Measurements from ENCODE around the gene MGP.

The MGP gene

DNA sequence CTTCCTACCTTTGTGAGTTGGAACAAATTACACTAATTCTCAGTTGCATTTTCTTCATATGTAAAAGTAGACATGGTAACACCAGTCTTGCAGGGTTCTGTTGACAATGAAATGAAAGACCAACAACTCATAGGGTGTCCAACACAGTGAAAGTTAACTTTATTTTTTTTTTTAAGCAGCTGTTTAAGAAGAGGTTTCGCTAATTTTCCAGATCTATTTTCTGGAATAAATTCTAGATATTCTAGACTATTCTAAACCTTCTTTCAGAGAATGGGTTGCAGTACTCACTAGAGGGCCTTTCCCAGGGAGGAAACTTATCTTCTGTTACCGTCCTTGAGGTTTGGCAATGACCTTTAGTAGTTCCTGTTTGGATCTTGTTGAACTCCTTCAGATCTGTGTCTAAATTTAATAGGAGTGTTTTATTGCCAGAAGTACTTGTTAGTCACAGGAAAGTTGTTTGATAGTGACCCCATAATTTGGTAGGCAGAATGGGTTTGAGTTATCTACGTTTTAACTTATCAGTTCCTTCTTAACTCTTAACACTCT lies 39.5 kb downstream of the MGP start:
- no peak overlapping the region for H3K4me3 ChIP-seq (ENCODE audit: insufficient read depth, low read depth, low read length)
- no peaks in the 10 kb centered on the region for H3K4me1 ChIP-seq (ENCODE audit: control insufficient read depth, insufficient read depth, low read length)
- H3K9me3 ChIP-seq (ENCODE audit: control insufficient read depth, low read length) = no peaks in the 10 kb centered on the region
- H3K27me3 ChIP-seq (ENCODE audit: control insufficient read depth, insufficient read depth, low read length, poor library complexity, severe bottlenecking) = no peaks in the 10 kb centered on the region
- no peaks in the 10 kb centered on the region for H3K36me3 ChIP-seq (ENCODE audit: control insufficient read depth, insufficient read depth, low read length)
- H3K27ac ChIP-seq (ENCODE audit: insufficient read depth, low read depth, low read length, poor library complexity, severe bottlenecking) = no peak overlapping the region
- WGBS, 2 experiments = 88 to 97% methylated on average over 2 to 3 of the region's 3 CpGs

- no peaks in the 10 kb centered on the region for H3K27me3 ChIP-seq (ENCODE audit: control insufficient read depth, insufficient read depth, low read length, poor library complexity, severe bottlenecking)
- WGBS, 2 experiments = 3 to 8% methylated on average over 1 of the region's 3 CpGs
- H3K27ac ChIP-seq (ENCODE audit: insufficient read depth, low read depth, low read length, poor library complexity, severe bottlenecking) = no peak overlapping the region
- H3K4me3 ChIP-seq (ENCODE audit: insufficient read depth, low read depth, low read length) = no peak overlapping the region
- no peaks in the 10 kb centered on the region for H3K36me3 ChIP-seq (ENCODE audit: control insufficient read depth, insufficient read depth, low read length)
- H3K9me3 ChIP-seq (ENCODE audit: control insufficient read depth, low read length) = no peaks in the 10 kb centered on the region
- no peaks in the 10 kb centered on the region for H3K4me1 ChIP-seq (ENCODE audit: control insufficient read depth, insufficient read depth, low read length)
Observed at GRCh38 chr12:14845350-14845750, 40.3 kb downstream of the MGP start.

- Histone ChIP-seq H3K9me3 (ENCODE audit: control insufficient read depth, low read length) (no peaks in the 10 kb centered on the region), H3K4me3 (ENCODE audit: insufficient read depth, low read depth, low read length) (no peak overlapping the region), H3K36me3 (ENCODE audit: control insufficient read depth, insufficient read depth, low read length) (no peaks in the 10 kb centered on the region), H3K4me1 (ENCODE audit: control insufficient read depth, insufficient read depth, low read length) (no peaks in the 10 kb centered on the region), H3K27me3 (ENCODE audit: control insufficient read depth, insufficient read depth, low read length, poor library complexity, severe bottlenecking) (no peaks in the 10 kb centered on the region), H3K27ac (ENCODE audit: insufficient read depth, low read depth, low read length, poor library complexity, severe bottlenecking) (no peak overlapping the region)
Observed at GRCh38 chr12:14844401-14844800, 41.3 kb downstream of the MGP start.

DNA sequence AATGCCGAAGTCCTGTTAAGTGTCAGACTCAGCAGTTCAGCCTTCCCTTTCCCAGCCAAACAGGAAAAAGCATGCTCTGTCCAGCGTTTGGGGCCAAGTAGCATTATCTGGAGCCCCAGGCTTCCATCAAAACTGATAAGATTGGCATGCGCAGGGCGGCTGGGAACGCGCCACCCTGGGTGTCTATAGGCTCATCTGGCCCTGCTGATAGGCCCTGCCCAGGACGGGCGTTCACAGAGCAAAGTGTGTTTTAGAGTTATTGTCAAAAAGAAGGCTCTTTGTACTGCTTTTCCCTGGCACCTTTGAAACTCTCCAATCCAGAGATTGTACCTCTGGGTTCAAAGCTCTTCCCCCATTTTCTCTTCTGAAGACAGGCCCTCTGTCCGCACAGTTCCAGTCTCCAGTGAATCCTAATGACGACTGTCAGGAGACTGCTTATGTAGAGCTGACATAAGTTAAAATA lies 42.2 kb downstream of the MGP start, which contains the start of gene ART4:
ART4 (minus strand) TSS at position 102 of the 463 bp plus-strand sequence. CDS start 413 bp downstream, outside the sequence.
- WGBS, 2 experiments = 89 to 92% methylated on average over 10 of the region's 10 CpGs
- Histone ChIP-seq H3K4me3 (ENCODE audit: insufficient read depth, low read depth, low read length) (no peak within 1 kb of the TSS), H3K36me3 (ENCODE audit: control insufficient read depth, insufficient read depth, low read length) (no peaks in the 10 kb centered on the region), H3K4me1 (ENCODE audit: control insufficient read depth, insufficient read depth, low read length) (no peaks in the 10 kb centered on the region), H3K27ac (ENCODE audit: insufficient read depth, low read depth, low read length, poor library complexity, severe bottlenecking) (no peak within 1 kb of the TSS), H3K9me3 (ENCODE audit: control insufficient read depth, low read length) (no peaks in the 10 kb centered on the region), H3K27me3 (ENCODE audit: control insufficient read depth, insufficient read depth, low read length, poor library complexity, severe bottlenecking) (no peaks in the 10 kb centered on the region)

DNA sequence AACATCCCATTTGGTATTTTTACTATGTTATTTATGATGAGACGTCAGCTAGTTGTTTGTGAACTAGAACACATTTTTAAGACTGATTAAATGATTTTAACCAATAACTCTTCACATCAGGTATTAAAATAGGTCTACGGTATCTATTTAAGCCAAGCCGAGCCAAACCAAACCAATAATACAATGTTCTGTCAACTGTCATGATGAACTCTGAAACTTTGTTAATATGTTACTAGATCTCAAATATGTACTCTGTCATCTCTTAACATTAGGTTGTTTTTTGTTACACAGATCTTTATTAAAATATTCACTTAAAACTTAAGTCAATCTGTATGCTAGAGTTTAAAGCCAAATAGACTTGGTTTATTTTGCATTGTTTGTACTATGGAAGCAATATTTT lies 43.3 kb downstream of the MGP start:
- no peak overlapping the region for H3K27ac ChIP-seq (ENCODE audit: insufficient read depth, low read depth, low read length, poor library complexity, severe bottlenecking)

GRCh38 chr12:14841761-14842160 lies 43.9 kb downstream of the MGP start:
- H3K36me3 ChIP-seq (ENCODE audit: control insufficient read depth, insufficient read depth, low read length) = no peaks in the 10 kb centered on the region
- H3K4me1 ChIP-seq (ENCODE audit: control insufficient read depth, insufficient read depth, low read length) = no peaks in the 10 kb centered on the region
- no peaks in the 10 kb centered on the region for H3K9me3 ChIP-seq (ENCODE audit: control insufficient read depth, low read length)
- H3K4me3 ChIP-seq (ENCODE audit: insufficient read depth, low read depth, low read length) = no peak overlapping the region
- H3K27me3 ChIP-seq (ENCODE audit: control insufficient read depth, insufficient read depth, low read length, poor library complexity, severe bottlenecking) = no peaks in the 10 kb centered on the region
- WGBS, 2 experiments = 81 to 84% methylated on average over 2 to 3 of the region's 3 CpGs
- no peak overlapping the region for H3K27ac ChIP-seq (ENCODE audit: insufficient read depth, low read depth, low read length, poor library complexity, severe bottlenecking)

More for the DNA sequence above, 43.3 kb downstream of the MGP start:
- Histone ChIP-seq H3K4me1 (ENCODE audit: control insufficient read depth, insufficient read depth, low read length) (no peaks in the 10 kb centered on the region), H3K27me3 (ENCODE audit: control insufficient read depth, insufficient read depth, low read length, poor library complexity, severe bottlenecking) (no peaks in the 10 kb centered on the region), H3K36me3 (ENCODE audit: control insufficient read depth, insufficient read depth, low read length) (no peaks in the 10 kb centered on the region), H3K4me3 (ENCODE audit: insufficient read depth, low read depth, low read length) (no peak overlapping the region), H3K9me3 (ENCODE audit: control insufficient read depth, low read length) (no peaks in the 10 kb centered on the region)
- WGBS, 2 experiments = 100% methylated on average over 1 to 2 of the region's 3 CpGs

DNA sequence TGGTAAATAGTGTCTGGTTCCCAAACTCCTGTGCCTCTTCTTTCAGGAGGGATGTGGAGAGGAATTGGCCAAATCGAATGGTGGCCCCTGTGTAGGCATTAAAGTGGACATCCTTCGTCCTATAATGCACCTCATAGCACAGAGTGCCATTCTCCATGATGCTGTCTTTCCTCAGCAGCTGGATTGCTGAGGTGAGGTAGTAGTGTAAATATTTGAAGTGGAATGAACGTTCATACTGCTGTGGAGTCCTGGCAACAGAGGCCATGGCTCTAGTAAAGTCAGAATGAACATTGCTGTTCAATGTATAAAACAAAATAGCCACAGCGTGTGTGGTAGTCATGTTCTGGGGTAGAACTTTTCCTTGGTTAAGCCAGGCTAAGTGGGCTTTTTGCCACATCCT lies 45.0 kb downstream of the MGP start:
- H3K9me3 ChIP-seq (ENCODE audit: control insufficient read depth, low read length) = no peaks in the 10 kb centered on the region
- 90 to 96% methylated on average over 3 to 4 of the region's 4 CpGs for WGBS, 2 experiments
- no peak overlapping the region for H3K27ac ChIP-seq (ENCODE audit: insufficient read depth, low read depth, low read length, poor library complexity, severe bottlenecking)
- H3K4me1 ChIP-seq (ENCODE audit: control insufficient read depth, insufficient read depth, low read length) = no peaks in the 10 kb centered on the region
- no peak overlapping the region for H3K4me3 ChIP-seq (ENCODE audit: insufficient read depth, low read depth, low read length)
- H3K36me3 ChIP-seq (ENCODE audit: control insufficient read depth, insufficient read depth, low read length) = no peaks in the 10 kb centered on the region
- no peaks in the 10 kb centered on the region for H3K27me3 ChIP-seq (ENCODE audit: control insufficient read depth, insufficient read depth, low read length, poor library complexity, severe bottlenecking)

DNA sequence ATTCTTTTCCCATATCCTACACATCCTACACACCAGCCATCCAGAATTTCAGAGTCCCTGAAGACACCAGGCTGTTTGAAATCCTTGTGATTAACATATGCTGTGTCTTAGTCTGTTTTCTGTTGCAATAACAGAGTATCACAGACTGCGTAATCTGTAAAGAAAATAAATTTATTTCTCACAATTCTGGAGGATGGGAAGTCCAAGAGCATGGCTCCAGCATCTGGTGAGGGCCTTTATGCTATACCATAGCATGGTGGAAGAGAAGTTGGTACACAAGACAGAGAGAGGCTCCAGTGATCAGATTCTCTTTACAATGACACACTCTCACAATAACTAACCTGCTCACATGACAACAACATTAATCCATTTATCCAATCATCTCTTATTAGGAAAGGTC lies 46.4 kb downstream of the MGP start:
- Histone ChIP-seq H3K27ac (ENCODE audit: insufficient read depth, low read depth, low read length, poor library complexity, severe bottlenecking) (no peak overlapping the region), H3K4me1 (ENCODE audit: control insufficient read depth, insufficient read depth, low read length) (no peaks in the 10 kb centered on the region), H3K27me3 (ENCODE audit: control insufficient read depth, insufficient read depth, low read length, poor library complexity, severe bottlenecking) (no peaks in the 10 kb centered on the region), H3K9me3 (ENCODE audit: control insufficient read depth, low read length) (no peaks in the 10 kb centered on the region), H3K36me3 (ENCODE audit: control insufficient read depth, insufficient read depth, low read length) (no peaks in the 10 kb centered on the region), H3K4me3 (ENCODE audit: insufficient read depth, low read depth, low read length) (no peak overlapping the region)
- WGBS, 2 experiments = 100% methylated on average over 1 of the region's 1 CpG; no CpG with 5 or more reads in 1 of the 2 experiments

- WGBS, 2 experiments = 85 to 93% methylated on average over 6 to 7 of the region's 7 CpGs
- Histone ChIP-seq H3K27ac (ENCODE audit: insufficient read depth, low read depth, low read length, poor library complexity, severe bottlenecking) (no peak overlapping the region), H3K4me3 (ENCODE audit: insufficient read depth, low read depth, low read length) (no peak overlapping the region), H3K27me3 (ENCODE audit: control insufficient read depth, insufficient read depth, low read length, poor library complexity, severe bottlenecking) (no peaks in the 10 kb centered on the region), H3K4me1 (ENCODE audit: control insufficient read depth, insufficient read depth, low read length) (no peaks in the 10 kb centered on the region), H3K36me3 (ENCODE audit: control insufficient read depth, insufficient read depth, low read length) (no peaks in the 10 kb centered on the region), H3K9me3 (ENCODE audit: control insufficient read depth, low read length) (no peaks in the 10 kb centered on the region)
Observed at GRCh38 chr12:14836336-14837210, 49.1 kb downstream of the MGP start.

- Histone ChIP-seq H3K27ac (ENCODE audit: insufficient read depth, low read depth, low read length, poor library complexity, severe bottlenecking) (no peak overlapping the region), H3K4me3 (ENCODE audit: insufficient read depth, low read depth, low read length) (no peak overlapping the region), H3K9me3 (ENCODE audit: control insufficient read depth, low read length) (no peaks in the 10 kb centered on the region), H3K4me1 (ENCODE audit: control insufficient read depth, insufficient read depth, low read length) (no peaks in the 10 kb centered on the region), H3K27me3 (ENCODE audit: control insufficient read depth, insufficient read depth, low read length, poor library complexity, severe bottlenecking) (no peaks in the 10 kb centered on the region), H3K36me3 (ENCODE audit: control insufficient read depth, insufficient read depth, low read length) (no peaks in the 10 kb centered on the region)
Observed at GRCh38 chr12:14834509-14834908, 51.1 kb downstream of the MGP start.
